NK-92 treated with Interleukin-12 subunit alpha and Interleukin-12 subunit beta, amount 100 ng/mL, for 24 hours (cell line): ENCODE measurements around the gene MPZ.
"Not testable (repeated sequence)": the region's sequence is repeated elsewhere in the genome, so short reads cannot be mapped to it uniquely, and the experiment has no call there.

Source experiments
- DNase-seq: peaks from one replicate; lab custom pipeline; 2025; lab: John Stamatoyannopoulos, UW

MPZ gene

DNA sequence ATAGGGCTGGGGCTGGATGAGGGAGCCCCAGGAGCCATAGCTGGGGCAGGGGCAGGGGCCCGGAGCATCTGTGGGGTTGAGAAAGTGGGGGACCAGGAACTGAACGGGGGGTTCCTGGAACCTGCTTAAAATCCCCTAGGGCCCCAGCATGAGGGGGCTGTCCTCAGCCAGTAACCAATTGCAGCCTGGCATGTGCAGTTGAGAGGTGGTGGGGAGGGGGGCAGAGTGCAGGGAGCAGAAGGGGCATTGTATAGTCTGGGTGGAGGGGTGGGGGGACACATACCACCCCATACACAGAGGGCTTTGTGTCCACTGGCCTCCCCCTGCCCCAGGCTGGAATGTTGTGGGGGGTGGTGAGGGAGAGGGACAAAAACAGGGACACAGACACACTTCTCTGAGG, at the start of gene MPZ:
MPZ (minus strand) TSS at position 101 of the 400 bp plus-strand sequence; CDS start at position 38, 63 bp downstream.
- DNase-seq, result no peak

DNA sequence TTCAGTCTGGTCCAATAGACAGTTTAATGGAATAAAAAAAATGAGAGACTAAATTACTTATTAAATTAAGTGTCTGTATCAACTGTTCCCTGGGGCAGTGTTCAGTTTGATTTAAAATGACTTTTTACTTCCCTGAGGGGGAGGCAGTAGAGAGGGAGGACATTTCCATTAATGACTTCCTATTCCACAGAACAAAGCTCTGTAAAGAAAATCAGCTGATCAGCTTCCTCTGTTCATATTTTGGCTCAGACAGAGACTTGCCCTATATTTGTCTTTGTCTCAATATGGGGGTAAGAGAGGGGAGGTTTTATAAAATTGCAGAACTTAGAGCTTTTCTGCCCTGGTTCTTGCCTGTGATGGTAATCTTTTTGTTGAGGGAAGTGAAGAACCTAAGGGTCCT, 49.5 kb upstream of the MPZ start:
- no peak for DNase-seq

DNA sequence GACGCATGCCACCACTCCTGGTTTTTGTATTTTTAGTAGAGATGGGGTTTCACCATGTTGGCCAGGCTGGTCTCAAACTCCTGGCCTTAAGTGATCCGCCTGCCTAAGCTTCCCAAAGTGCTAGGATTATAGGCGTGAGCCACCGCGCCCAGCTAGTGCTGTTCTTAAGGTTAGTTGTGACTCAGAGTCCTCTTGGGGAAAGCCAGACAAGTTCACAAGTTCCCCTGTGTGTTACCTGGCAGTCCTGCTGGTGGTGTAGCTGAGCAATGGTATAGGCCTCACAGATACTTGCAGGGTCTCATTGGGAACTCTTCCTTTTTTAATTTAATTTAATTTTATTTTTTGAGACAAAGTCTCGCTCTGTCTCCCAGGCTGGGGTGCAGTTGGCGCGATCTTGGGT, 47.3 kb upstream of the MPZ start:
- DNase-seq, result no peak

DNA sequence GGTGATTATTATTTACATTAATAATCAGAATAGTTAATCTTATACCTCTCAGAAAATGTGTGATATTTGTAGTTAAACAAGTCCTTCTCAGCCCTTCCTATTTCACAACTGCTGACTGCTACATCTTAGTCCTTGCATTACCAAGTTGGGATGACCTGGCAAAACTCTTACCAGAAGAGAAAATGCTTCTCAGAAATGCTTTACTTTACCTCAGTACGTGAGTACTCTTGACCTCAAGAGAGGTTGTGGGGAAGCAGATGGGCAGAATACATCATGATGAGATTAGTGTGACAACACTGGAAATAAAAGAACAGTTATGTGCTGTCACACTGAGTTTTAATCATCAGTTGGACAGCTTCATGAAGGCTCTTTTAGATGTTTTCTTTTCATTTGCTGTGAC, 41.7 kb upstream of the MPZ start:
- DNase-seq, result no peak

DNA sequence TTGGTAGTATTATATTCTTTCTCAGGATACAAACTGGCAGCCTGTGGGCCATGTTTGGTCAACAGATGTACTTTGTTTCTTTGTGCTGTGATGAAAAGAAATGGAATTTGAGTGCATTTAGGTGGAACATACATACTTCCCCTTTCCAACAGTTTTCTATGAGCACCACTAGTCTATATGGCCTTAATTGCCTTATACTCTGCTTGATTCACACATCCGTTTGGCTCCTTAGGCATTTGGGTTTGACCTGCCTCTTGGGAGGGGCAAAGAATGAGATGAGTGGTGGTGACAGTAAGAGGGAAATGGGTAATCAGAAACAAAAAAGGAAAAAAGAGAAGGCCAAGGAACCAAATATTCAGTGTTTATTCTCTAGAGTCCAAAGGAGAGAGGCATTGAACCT, 40.9 kb upstream of the MPZ start:
- DNase-seq, result no peak

DNA sequence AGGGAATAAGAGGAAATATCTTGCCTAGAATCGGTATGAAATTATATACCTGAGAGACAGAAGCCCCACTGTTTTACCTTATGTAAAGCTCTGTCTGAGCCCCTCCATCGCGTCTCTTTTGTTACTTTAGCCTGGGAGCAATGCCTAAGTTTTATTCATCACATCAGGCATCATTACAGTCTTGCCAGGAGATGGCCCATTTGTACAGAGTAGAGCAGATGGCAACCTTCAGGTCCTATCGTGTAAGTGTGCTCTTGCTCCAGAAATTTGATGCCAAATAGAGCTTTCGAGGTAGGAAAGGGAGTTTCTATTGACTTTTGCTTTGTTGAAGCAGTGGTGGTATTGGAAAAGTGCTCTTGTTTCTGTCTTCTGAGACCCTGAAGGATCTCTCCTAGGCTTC, 33.1 kb upstream of the MPZ start:
- no peak for DNase-seq

DNA sequence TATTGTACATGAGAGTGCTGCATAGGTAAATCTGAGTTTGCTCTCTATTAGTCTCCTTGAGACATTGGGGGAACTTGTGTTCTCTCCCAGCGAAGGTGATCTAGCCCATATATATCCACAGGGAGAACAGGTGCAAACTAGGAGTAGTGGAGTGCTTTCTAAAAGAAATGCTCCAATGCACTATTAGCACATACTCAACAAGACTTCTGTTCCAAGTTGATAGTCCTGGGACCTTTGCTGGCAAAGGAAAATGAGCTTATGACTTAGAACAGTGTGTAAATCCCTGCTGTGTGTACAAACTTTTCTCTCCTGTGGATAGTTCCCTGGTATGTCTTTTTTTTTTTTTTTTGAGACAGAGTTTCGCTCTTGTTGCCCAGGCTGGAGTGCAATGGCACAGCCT, 32.4 kb upstream of the MPZ start:
- DNase-seq, result no peak

DNA sequence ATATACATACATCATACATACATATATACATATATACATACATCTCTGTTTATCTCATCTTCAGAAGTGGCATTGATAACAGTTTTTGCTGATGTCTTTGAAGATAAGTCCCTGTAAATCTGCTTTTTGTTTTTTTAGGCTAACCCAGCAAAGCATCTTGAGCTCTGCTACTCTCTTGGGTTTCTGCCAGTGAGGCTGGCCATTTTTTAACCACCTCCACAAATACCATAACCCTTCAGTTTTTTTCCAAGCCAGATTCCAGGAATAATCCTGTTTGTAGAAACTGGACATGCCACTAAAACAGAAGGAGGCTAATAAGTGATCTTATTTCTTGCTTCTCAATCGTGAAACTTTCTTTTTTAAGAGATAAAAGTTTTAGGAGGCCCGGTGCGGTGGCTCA, 26.0 kb upstream of the MPZ start:
- DNase-seq, result no peak

DNA sequence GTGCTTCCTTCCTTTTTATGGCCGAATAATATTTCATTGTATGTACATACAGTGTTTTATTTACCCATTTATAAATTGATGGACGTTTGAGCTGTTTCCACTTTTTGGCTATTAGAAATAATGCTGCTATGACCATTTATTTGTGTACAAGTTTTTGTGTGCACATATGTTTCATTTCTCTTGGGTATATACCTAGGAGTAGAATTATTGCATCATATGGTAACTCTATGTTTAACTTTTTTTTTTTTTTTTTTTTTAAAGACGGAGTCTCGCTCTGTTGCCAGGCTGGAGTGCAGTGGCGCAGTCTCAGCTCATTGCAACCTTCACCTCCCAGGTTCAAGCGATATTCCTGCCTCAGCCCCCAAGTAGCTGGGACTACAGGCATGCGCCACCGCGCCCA, 23.4 kb upstream of the MPZ start:
- no peak for DNase-seq

DNA sequence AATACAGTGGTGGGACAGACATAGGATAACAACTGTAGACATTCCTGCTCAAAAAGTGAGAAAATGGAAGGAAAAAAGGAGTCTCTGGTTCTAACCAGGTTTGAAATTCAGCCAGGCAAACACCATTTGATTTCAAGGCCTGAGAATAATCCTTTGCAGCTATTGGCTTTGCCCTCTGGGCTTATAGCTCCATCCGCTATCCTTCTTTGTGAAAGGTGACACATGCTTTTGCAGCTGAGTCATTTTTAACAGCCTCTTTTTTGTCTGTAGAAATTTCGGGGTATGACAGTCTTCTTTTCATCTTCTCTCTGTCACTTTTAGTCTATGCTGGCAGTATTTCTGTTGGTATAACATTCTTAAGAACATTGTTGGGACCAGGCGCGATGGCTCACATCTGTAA, 20.6 kb upstream of the MPZ start:
- no peak for DNase-seq

DNA sequence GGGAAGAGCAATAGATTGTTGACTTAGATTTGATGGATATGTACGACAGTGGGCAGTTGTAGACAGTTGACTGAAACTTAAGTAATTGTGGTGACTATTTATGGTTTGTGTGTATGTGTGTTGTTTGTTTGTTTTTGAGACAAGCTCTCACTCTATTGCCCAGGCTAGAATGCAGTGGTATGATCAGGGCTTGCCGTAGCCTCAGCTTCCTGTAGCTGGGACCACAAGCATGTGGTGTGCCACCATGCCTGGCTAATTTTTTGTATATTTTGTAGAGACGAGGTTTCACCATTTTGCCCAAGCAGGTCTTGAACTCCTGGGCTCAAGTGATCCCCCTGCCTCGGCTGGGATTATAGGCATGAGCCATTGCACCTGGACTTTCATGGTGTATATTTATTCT, 14.3 kb upstream of the MPZ start:
- DNase-seq, result no peak

DNA sequence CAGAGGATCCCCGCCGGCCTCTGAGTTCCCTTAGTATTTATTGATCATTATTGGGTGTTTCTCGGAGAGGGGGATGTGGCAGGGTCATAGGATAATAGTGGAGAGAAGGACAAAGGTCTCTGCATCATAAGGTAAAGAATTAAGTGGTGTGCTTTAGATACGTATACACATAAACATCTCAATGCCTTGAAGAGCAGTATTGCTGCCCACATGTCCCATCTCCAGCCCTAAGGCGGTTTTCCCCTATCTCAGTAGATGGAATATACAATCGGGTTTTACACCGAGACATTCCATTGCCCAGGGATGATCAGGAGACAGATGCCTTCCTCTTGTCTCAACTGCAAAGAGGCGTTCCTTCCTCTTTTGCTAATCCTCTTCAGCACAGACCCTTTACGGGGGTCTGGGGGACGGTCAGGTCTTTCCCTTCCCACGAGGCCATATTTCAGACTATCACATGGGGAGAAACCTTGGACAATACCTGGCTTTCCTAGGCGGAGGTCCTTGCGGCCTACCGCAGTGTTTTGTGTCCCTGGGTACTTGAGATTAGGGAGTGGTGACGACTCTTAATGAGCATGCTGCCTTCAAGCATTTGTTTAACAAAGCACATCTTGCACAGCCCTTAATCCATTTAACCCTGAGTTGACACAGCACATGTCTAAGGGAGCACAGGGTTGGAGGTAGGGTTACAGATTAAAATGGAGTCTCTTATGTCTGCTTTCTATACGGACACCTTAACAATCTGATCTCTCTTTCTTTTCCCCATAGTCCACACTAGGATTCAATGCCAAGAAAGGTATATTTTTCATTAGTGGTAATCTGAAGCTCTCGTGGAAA, 6.3 kb upstream of the MPZ start:
- not testable (repeated sequence) for DNase-seq

DNA sequence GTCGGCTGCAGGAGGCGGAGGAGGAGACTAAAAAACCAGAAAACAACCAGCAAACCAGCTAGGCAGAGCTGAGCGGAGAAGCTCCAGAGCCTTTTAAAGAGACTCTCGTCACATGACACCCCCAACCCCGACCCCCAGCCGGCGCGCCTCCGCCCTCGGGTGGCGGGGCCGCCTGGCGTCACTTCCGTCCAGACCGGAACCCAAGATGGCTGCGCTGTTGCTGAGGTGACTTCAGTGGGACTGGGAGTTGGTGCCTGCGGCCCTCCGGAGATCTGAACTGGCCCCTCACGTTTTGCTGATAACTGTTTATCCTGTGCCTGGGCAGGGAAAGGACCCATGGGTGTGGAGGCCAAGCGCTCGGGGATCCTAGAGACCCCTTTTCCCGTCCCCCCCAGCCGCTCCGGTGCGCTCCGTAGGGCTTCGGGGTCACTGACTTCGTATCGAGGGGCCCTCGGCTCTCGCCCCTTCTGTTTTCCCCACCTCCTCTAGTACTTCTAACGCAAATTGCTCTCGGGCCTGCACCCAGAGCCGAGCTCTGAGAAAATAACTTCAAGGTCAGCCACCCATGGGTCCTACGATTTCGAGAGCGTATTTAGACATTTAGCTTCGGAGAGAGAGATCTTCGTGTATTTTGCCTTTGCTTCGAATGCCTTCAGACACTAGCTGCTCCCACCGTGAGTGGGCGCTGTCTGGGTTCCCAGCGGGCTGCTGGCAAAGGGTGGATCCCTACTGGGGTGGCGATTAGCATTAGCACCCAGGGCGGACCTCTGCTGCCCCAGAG, 4.6 kb upstream of the MPZ start, which contains the start of gene SDHC:
SDHC (plus strand) TSS at position 181 of the 781 bp plus-strand sequence; CDS start at position 206, 25 bp downstream.
- peak; percentile 73 for DNase-seq

DNA sequence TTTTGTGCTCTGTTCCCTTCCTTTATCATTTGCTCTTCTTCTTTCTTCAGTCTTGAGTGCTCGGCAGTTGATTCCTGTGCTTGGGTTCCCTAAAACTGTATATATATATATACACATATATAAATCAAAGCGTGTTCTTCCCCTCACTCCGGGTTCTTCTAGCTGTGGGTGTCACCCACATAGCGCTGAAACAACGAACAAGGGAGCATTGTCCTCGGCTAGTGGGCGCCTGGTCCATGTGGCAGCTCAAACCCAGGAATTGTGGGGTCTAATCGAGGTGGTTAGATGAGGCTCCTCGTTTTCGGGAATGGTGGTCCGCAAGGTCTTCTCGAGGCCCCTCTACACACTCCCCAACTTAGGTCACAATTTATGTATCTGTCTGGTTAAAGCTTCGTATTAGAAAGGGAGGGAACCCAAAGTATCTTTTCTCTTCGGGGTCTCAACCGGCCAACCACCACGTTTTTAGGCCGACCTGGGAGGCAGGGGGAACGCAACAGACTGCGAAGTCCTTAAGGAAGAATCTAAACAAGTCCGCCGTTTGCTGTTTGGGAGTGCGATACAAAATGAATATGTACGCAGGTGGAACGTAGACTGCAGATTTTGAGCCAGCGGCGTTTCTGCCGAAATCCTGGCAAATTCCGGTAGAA, 3.9 kb upstream of the MPZ start:
- no peak for DNase-seq

DNA sequence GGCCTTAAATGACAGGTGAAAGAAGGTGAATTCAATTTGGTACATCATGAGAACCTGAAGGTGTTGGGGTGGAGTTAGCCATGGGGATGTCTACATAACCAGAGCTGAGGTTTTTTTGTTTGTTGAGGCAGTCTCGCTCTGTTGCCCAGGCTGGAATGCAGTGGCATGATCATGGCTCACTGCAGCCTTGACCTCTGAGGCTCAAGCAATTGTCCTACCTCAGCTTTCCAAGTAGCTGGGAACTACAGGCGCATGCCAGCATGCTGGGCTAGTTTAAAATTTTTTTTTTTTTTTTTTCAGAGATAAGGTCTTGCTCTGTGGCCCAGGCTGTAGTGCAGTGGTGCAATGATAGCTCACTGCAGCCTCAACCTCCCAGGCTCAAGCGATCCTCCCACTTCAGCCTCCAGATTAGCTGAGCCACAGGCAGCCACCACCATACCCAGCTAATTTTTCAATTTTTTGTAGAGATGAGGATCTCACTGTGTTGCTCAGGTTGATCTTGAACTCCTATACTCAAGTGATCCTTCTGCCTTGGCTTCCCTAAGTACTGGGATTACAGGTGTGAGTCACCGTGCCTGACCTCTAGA, 1.9 kb upstream of the MPZ start:
- no peak for DNase-seq

DNA sequence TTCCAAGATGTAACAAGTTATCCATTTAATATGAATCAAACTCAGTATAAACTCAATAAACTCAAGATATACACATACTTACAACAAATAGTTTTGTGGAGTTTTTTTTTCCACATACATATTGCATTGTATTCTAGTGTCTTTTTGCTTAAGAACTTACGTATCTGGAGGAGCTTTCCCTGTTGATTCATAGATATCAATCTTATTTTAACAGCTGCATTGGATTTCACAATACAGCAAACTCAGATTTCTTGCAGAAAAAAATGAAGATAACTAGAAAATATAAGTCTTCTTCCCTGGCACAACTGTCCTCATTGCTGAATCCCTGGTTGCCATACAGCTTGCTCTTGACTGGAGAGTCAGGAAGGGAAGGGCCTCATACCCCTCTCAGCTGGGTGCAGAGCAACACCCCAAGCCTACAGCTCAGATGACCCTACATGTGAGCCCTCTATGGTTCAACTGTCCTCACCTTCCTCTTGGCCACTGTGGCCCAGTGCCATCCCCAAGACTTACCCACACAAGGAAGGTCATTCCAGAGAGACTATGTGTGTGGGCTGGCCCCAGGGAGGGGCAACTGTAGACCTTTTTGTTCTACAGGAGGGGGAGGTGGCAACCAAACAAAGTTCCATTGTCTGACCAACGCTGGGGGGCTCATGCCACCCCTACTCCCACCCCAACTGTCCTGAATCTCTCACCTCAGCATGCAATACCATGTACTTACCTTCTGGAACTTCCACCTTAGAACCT, 1.7 kb downstream of the MPZ start:
- DNase-seq, result no peak

DNA sequence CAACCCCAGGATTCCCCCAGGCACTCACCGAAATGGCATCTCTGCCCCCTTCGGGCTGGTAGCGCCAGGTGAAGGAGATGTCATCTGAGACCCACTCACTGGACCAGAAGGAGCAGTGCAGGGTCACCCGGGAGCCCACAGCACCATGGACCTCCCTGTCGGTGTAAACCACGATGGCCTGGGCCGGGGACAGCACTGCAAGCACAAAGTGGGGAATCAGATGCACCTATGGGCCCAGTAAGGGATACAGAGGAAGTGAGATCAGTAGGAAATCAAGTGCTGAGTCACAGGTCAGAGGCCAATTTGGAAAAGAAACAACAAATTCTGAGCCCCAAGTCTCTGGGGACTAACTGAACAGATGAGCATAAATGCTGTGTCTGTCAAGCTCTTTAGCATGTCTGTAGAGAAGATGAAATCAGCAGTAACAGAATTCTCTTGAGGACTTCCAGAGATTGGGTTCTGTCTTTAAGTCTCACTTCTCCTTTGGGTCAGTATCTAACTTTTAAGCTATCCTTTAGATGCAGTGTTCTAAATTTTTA, 2.5 kb downstream of the MPZ start:
- no peak for DNase-seq

DNA sequence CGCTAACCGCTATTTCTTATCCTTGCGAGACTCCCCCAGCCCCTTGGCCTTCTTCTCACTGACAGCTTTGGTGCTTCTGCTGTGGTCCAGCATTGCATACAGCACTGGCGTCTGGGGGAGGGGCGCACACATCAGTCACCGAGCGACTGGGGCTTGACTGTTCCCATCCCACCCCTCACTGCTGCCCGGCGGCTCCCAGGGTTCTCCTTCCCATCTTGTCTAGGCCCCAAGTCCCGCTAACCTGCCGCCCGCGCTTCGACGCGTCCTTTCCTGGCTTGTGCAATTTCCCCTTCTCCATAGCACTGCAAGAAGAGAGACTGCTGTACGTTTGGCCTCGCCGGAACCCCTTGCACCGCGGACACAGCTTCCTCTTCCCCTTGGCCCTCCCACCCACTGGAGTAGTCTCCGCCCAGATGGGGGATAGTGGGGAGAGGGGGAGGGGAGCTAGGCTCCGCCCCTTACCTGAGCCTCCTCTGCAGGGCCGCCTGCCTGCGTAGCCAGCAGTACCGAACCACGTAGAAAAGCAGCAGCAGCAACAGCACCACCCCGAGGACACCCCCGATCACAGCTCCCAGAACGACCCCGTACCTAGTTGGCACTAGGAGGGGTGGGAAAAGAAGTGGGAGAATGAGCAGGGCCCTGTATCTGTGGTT, 3.8 kb downstream of the MPZ start:
- no peak for DNase-seq

DNA sequence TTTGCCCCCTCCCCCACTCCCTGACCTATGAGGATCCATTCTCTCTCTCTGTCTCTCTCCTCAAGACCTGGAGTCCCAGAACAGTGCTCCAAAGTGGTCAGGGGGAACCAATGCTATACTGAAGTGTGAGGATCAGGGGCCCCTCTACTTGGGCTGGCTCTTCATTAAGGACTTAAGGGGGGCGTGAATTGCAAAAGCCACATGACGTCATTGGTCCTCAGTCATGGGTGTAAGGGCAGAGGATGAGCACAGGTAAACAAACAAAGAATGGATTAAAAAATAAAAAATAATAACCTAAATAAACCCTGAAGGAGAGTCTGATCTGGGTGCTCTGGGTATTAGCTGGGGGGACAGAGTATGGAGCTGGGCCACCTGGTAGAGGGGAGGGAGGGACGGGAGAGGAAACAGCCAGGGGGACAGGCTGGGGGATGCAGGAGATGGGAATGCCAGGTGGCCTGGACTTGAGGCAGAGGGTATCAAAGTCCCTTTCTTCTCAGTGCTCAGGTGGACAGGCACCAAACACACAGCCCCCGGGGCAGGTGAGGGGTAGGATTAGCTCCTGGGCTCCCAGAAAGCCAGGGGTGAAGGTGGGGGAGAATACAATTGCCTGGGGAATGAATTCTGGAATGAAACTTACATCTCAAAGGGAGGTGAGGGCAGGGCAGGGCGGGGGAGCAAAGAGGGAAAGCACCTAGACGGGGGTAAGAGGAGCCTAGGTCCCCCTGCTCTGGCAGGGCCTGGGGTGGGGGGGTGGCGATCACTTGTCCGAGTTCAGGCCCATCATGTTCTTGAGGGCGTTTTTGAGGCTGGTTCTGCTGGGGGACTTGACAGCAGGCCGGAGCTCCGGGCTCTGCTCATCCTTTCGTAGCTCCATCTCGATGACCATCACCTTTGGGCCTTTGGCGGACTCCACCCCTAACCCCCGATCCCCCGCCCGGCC, 4.6 kb downstream of the MPZ start:
- DNase-seq, result no peak

DNA sequence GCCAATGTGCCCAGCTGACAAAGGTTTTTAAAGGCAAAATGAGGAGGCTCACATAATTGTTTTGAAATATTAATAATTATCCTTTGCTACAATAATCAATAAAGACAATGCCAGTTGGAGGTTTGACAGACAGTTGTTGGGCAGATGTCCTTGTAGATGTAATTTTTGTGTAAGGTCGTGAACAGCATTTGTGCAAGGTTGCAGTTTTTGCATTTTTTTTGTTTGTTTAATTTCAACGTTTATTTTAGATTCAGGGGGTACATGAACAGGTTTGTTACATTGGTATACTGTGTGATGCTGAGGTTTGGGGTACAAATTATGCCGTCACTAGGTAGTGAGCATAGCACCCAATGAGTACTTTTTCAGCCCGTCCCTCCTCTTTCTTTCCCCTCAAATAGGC, 9.3 kb downstream of the MPZ start:
- no peak for DNase-seq
